Testis (tissue), 3 donors: ENCODE data around the gene PLBD1. TPM values are rescaled to one million over a fixed set of nuclear protein-coding genes. Genes with fewer than 3 reads are reported as not detected.

ENCODE experiments used
- DNase-seq: peaks from one replicate; pipeline ENCODE4 v3.0.0-alpha.2; 2019
- H3K27ac ChIP-seq, 2 donors: fragments of 200-600 bp; sonication (generic); one replicate each; pipeline ENCODE4 v1.5.1; 2019
- H3K27me3 ChIP-seq: fragments of 200-600 bp; sonication (generic); one replicate; pipeline ENCODE4 v1.5.1; 2019
- H3K36me3 ChIP-seq: fragments of 200-600 bp; sonication (generic); one replicate; pipeline ENCODE4 v1.5.1; 2017; ENCODE audit warnings: low read depth; ENCODE audit errors: missing control alignments
- H3K4me1 ChIP-seq: fragments of 200-600 bp; sonication (generic); one replicate; pipeline ENCODE4 v1.5.1; 2019
- H3K4me3 ChIP-seq, 2 donors: fragments of 200-600 bp; sonication (generic); one replicate each; pipeline ENCODE4 v1.5.1; 2017 to 2019
- H3K9me3 ChIP-seq: fragments of 200-600 bp; sonication (generic); one replicate; pipeline ENCODE4 v1.5.1; 2017
- CTCF ChIP-seq, 3 experiments: fragments of 450-650 bp in 2 of 3; fragments of 200-600 bp in 1 of 3; sonication (generic) in 1 of 3; IDR thresholded peaks; one replicate each; pipeline ENCODE4 v1.5.1; 2016 to 2019; ENCODE audit warnings: antibody characterized with exemption in 3 of 3, mild to moderate bottlenecking in 2 of 3, moderate library complexity in 1 of 3
- POLR2A ChIP-seq: fragments of 450-650 bp; IDR thresholded peaks from one replicate; pipeline ENCODE4 v1.6.1; 2017; ENCODE audit warnings: antibody characterized with exemption, mild to moderate bottlenecking, moderate library complexity
- WGBS, 2 donors: methylation state at CpG; one replicate each; pipeline ENCODE4 v1.1.5; 2018; 5-methylcytosine and 5-hydroxymethylcytosine counted together
- intact Hi-C: fragments of 100-400 bp; cut with DNase I; formaldehyde crosslinking; loops from one replicate; pipeline ENCODE4 v1.15.1; 2023; ENCODE audit warnings: low total_unique reads
- polyA plus RNA-seq: library from polyadenylated mRNA; stranded (reverse); fragments of 350-450 nt; fragmentation: Illumina TruSeq; extraction: RNeasy Lipid Tissue Mini Kit (QIAGEN cat#74804); gene quantifications from one replicate; pipeline ENCODE4 v1.2.3, GENCODE V29; 2014; ENCODE audit warnings: low read depth, low replicate concordance; ENCODE audit not compliant: insufficient read depth
- total RNA-seq, 2 donors: library from RNA; depleted of rRNA; stranded (reverse); fragments of >200 nt; gene quantifications; one replicate each; pipeline ENCODE4 v1.2.3, GENCODE V29; 2016

Gene PLBD1
- total and polyA plus RNA-seq, 3 donors from 2014 or later = 9.3 to 18.5 (median 10.7) TPM

- 73 to 82% methylated on average over 4 of the region's 4 CpGs for WGBS, 2 donors
These were observed 26.8 kb downstream of the PLBD1 start for GRCh38 chr12:14540801-14541462.

GRCh38 chr12:14537088-14537487 lies 30.6 kb downstream of the PLBD1 start:
- H3K9me3 ChIP-seq = no peaks in the 10 kb centered on the region
- H3K27me3 ChIP-seq = no peaks in the 10 kb centered on the region
- no peak overlapping the region for H3K4me3 ChIP-seq
- no peaks in the 10 kb centered on the region for H3K36me3 ChIP-seq
- DNase-seq = no peak
- H3K27ac ChIP-seq = no peak overlapping the region
- 87 to 96% methylated on average over 5 of the region's 5 CpGs for WGBS, 2 donors
- no peak for TF ChIP-seq POLR2A
- no peak for TF ChIP-seq CTCF (IDR thresholded peaks at IDR 0.05)
- H3K4me1 ChIP-seq = no peaks in the 10 kb centered on the region
- intact Hi-C loops = no loop called here

More at GRCh38 chr12:14540801-14541462, 26.8 kb downstream of the PLBD1 start:
- H3K36me3 ChIP-seq = no peaks in the 10 kb centered on the region
- no peaks in the 10 kb centered on the region for H3K9me3 ChIP-seq
- TF ChIP-seq CTCF (IDR thresholded peaks at IDR 0.05) (no peak), POLR2A (no peak)
- no peak overlapping the region for H3K27ac ChIP-seq
- DNase-seq = no peak
- no peaks in the 10 kb centered on the region for H3K27me3 ChIP-seq
- intact Hi-C loops = no loop called here
- H3K4me1 ChIP-seq = no peaks in the 10 kb centered on the region
- no peak overlapping the region for H3K4me3 ChIP-seq

- H3K4me1 ChIP-seq = no peaks in the 10 kb centered on the region
- 90 to 95% methylated on average over 7 to 10 of the region's 10 CpGs for WGBS, 2 donors
- no peak overlapping the region for H3K27ac ChIP-seq
- H3K27me3 ChIP-seq = no peaks in the 10 kb centered on the region
- no peak overlapping the region for H3K4me3 ChIP-seq
- no peak for DNase-seq
- intact Hi-C loops = no loop called here
- TF ChIP-seq CTCF (IDR thresholded peaks at IDR 0.05) (no peak), POLR2A (no peak)
- no peaks in the 10 kb centered on the region for H3K36me3 ChIP-seq
- no peaks in the 10 kb centered on the region for H3K9me3 ChIP-seq
These were observed 35.5 kb downstream of the PLBD1 start for GRCh38 chr12:14532152-14532551.

GRCh38 chr12:14525964-14526363 lies 41.7 kb downstream of the PLBD1 start:
- 85 to 93% methylated on average over 2 of the region's 2 CpGs for WGBS, 2 donors
- H3K27me3 ChIP-seq = no peaks in the 10 kb centered on the region
- TF ChIP-seq CTCF (IDR thresholded peaks at IDR 0.05) (no peak), POLR2A (no peak)
- intact Hi-C loops = no loop called here
- no peaks in the 10 kb centered on the region for H3K36me3 ChIP-seq
- no peak overlapping the region for H3K4me3 ChIP-seq
- no peaks in the 10 kb centered on the region for H3K9me3 ChIP-seq
- DNase-seq = no peak
- H3K4me1 ChIP-seq = no peaks in the 10 kb centered on the region
- no peak overlapping the region for H3K27ac ChIP-seq

- Histone ChIP-seq H3K4me1 (no peaks in the 10 kb centered on the region), H3K36me3 (no peaks in the 10 kb centered on the region), H3K9me3 (no peaks in the 10 kb centered on the region), H3K27me3 (no peaks in the 10 kb centered on the region), H3K4me3 (no peak overlapping the region), H3K27ac (no peak overlapping the region)
- TF ChIP-seq POLR2A = no peak
- TF ChIP-seq CTCF (IDR thresholded peaks at IDR 0.05) = no peak
- no peak for DNase-seq
- intact Hi-C loops = no loop called here
These were observed 45.9 kb downstream of the PLBD1 start for GRCh38 chr12:14521822-14522221.
